HFF-Myc (cell line): ENCODE data around the gene SNCG.

Experiments used
- DNase-seq: peaks from one replicate; pipeline ENCODE4 v3.0.0-alpha.2; 2011; ENCODE audit warnings: low read depth; ENCODE audit errors: extremely low read depth
- H3K4me3 ChIP-seq: replicated peaks from 2 replicates; pipeline ENCODE4 v1.5.1; 2011; ENCODE audit warnings: low read depth, mild to moderate bottlenecking, control low read depth, low read length
- TF ChIP-seq, protein P1 (sequence below): IDR thresholded peaks from 2 replicates; pipeline ENCODE4 v1.5.1; 2012; ENCODE audit warnings: mild to moderate bottlenecking, low read depth, low read length, control low read depth; ENCODE audit errors: missing control alignments

SNCG gene

DNA sequence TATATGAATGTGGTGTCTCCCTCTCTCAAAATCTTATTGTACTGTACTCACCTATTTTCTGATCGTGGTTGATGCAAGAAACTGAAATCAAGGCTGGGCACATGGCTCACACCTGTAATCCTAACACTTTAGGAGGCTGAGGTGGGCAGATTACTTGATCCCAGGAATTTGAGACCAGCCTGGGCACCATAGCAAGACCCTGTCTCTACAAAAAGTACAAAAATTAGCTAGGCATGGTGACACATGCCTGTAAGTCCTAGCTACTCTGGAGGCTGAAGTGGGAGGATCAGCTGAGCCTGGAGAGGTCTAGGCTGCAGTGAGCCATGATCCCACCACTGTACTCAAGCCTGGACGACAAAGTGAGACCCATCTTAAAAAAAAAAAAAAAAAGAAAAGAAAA, 17.0 kb upstream of the SNCG start:
- H3K4me3 ChIP-seq, result no peak overlapping the region
- DNase-seq, result no peak
- TF ChIP-seq, protein P1, sequence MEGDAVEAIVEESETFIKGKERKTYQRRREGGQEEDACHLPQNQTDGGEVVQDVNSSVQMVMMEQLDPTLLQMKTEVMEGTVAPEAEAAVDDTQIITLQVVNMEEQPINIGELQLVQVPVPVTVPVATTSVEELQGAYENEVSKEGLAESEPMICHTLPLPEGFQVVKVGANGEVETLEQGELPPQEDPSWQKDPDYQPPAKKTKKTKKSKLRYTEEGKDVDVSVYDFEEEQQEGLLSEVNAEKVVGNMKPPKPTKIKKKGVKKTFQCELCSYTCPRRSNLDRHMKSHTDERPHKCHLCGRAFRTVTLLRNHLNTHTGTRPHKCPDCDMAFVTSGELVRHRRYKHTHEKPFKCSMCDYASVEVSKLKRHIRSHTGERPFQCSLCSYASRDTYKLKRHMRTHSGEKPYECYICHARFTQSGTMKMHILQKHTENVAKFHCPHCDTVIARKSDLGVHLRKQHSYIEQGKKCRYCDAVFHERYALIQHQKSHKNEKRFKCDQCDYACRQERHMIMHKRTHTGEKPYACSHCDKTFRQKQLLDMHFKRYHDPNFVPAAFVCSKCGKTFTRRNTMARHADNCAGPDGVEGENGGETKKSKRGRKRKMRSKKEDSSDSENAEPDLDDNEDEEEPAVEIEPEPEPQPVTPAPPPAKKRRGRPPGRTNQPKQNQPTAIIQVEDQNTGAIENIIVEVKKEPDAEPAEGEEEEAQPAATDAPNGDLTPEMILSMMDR, result no peak

- H3K4me3 ChIP-seq, result no peak overlapping the region
- DNase-seq, result no peak
- TF ChIP-seq, protein P1, result no peak
These were observed 16.4 kb upstream of the SNCG start for GRCh38 chr10:86941991-86942421.

- TF ChIP-seq, protein P1, result no peak
- no peak overlapping the region for H3K4me3 ChIP-seq
These were observed 15.7 kb upstream of the SNCG start for GRCh38 chr10:86942441-86943315.

DNA sequence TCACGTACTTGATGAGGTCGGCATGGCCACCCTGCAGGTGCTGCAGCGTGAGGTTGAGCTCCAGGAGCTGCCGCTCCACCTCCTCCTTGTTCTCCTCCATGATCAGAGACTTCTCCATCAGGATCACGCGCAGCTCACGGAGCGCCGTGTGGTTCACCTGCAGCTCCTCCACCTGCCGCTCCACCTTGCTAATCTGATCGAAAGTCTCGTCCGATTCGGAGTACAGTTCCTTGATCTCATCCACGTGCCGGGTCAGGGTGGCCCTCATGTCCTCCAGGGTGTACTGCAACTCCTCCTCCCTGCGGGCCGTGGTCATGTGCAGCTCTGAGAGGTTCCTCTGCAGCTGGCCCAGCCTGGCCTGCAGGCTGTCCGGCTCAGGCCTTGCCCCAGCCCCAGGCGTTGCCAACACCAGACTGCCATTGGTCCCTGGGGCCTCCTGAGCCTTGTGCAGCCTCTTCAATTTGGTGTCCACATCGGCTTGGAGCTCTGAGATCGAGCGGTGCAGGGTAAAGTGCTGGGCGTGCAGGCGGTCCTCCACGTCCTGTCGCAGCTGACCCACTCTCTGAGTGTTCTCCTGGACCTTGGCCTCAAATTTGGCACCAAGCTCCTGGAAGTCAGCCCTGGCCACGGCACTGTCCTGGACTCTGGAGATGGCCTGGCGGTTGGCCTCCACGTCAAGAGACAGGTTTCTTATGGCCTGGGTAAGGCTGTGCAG, 14.9 kb upstream of the SNCG start:
- DNase-seq, result no peak
- H3K4me3 ChIP-seq, result no peak overlapping the region
- TF ChIP-seq, protein P1, result no peak

More at GRCh38 chr10:86942441-86943315, 15.7 kb upstream of the SNCG start:
- no peak for DNase-seq

DNA sequence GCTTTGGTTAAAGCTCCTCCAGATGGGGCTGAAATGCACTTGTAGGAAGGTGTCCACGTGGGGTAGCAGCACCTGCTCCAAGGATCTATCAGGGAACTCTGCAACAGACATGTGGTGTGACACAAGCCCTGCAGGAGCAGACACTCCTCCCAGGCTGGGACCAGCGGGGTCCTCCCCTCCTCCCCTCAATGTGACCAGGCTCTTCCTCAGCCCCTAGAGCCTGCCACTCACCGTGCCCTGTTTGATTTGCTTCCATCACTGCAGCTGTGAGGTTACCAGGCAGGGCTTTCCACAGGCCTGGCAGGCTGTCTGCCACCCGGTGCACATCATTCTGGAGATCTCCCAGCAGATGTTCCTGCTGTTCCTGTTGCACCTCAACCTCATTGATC, 14.4 kb upstream of the SNCG start:
- no peak for DNase-seq
- no peak overlapping the region for H3K4me3 ChIP-seq
- TF ChIP-seq, protein P1, result no peak

GRCh38 chr10:86944471-86944870, 13.9 kb upstream of the SNCG start:
- TF ChIP-seq, protein P1, result no peak
- H3K4me3 ChIP-seq, result no peak overlapping the region
- DNase-seq, result no peak
